HCT116 (cell line): Measurements from ENCODE around the gene CAMKK1. TPM values are rescaled to one million over a fixed set of nuclear protein-coding genes. Genes with fewer than 3 reads are reported as not detected.

ENCODE experiments used
- ATAC-seq: fragments of 200-7000 bp; cut with Tn5 transposase; 2 replicates; pipeline ENCODE4 v1.9.1; 2020; ENCODE audit warnings: mild to moderate bottlenecking, moderate library complexity
- BruUV-seq: library from RNA; stranded (reverse); fragments of 400-500 nt; replicated peaks from 2 replicates; lab custom pipeline; 2021; lab: Mats Ljungman, UMichigan
- CTCF ChIA-PET: fragments of 300-600 bp; sonication (Branson Sonifier 250); formaldehyde crosslinking; loops from one replicate; lab custom pipeline; 2021; ENCODE audit warnings: antibody characterized with exemption; lab: Charles Lee
- POLR2A ChIA-PET: fragments of 300-600, 350-600 bp; sonication (Branson Sonifier 250); formaldehyde crosslinking; loops from one replicate; lab custom pipeline; 2021; ENCODE audit warnings: antibody characterized with exemption; lab: Charles Lee
- RAD21 ChIA-PET, 2 experiments: fragments of 300-600 bp; sonication (Branson Sonifier 250); formaldehyde crosslinking; loops; one replicate each; lab custom pipeline; 2023; ENCODE audit warnings: low total read pairs in 2 of 2; ENCODE audit not compliant: uncharacterized antibody in 2 of 2, unreplicated experiment in 2 of 2, low non-redundant PET in 1 of 2; lab: Charles Lee
- DNase-seq: peaks from one replicate; pipeline ENCODE4 v3.0.0-alpha.2; 2010; ENCODE audit warnings: low read depth, low spot score
- H2AFZ ChIP-seq: fragments of 200-600 bp; shearing (Covaris generic), sonication (generic); 2 replicates; pipeline ENCODE4 v1.6.1; 2017; ENCODE audit warnings: low read depth, mixed run types, mixed read lengths, antibody characterized with exemption, low read length; ENCODE audit not compliant: poor library complexity, severe bottlenecking
- H3K27ac ChIP-seq: 2 replicates; pipeline ENCODE4 v1.5.1; 2012; ENCODE audit warnings: low read depth, low read length
- H3K27me3 ChIP-seq: fragments of 200-600 bp; sonication (generic); 2 replicates; pipeline ENCODE4 v1.6.1; 2016; ENCODE audit warnings: mixed run types, low read length, mixed read lengths; ENCODE audit not compliant: insufficient read depth
- H3K36me3 ChIP-seq, 2 experiments: fragments of 200-500 bp in 1 of 2; fragments of 200-600 bp in 1 of 2; sonication (Bioruptor generic) in 1 of 2; sonication (generic) in 1 of 2; 2 replicates each; pipeline versions ENCODE4 v1.5.1 to v1.6.1; 2014 to 2016; ENCODE audit warnings: low read length in 2 of 2, inconsistent platforms in 1 of 2, mixed read lengths in 1 of 2, mixed run types in 1 of 2; ENCODE audit not compliant: insufficient read depth in 2 of 2, control insufficient read depth in 1 of 2
- H3K4me1 ChIP-seq, 2 experiments: fragments of 200-600 bp in 1 of 2; sonication (generic) in 1 of 2; 2 replicates each; pipeline versions ENCODE4 v1.5.1 to v1.6.1; 2012 to 2017; ENCODE audit warnings: low read length in 2 of 2, inconsistent platforms in 1 of 2, mild to moderate bottlenecking in 1 of 2, mixed read lengths in 1 of 2, mixed run types in 1 of 2, moderate library complexity in 1 of 2; ENCODE audit not compliant: insufficient read depth in 2 of 2, control insufficient read depth in 1 of 2
- H3K4me2 ChIP-seq: fragments of 200-600 bp; sonication (generic); 2 replicates; pipeline ENCODE4 v1.6.1; 2017; ENCODE audit warnings: mixed run types, low read length, mixed read lengths
- H3K4me3 ChIP-seq, 2 experiments: fragments of 200-600 bp in 1 of 2; sonication (generic) in 1 of 2; replicated peaks in 1 of 2; 2 replicates each; pipeline ENCODE4 v1.5.1; 2011 to 2016; ENCODE audit warnings: low read length in 2 of 2, control low read depth in 1 of 2, low read depth in 1 of 2, mild to moderate bottlenecking in 1 of 2, mixed read lengths in 1 of 2, mixed run types in 1 of 2
- H3K79me2 ChIP-seq: fragments of 200-600 bp; sonication (generic); 2 replicates; pipeline ENCODE4 v1.6.1; 2017; ENCODE audit warnings: mild to moderate bottlenecking, mixed run types, low read length, moderate library complexity, mixed read lengths; ENCODE audit not compliant: insufficient read depth
- H3K9ac ChIP-seq: fragments of 200-600 bp; sonication (generic); 2 replicates; pipeline ENCODE4 v1.6.1; 2016; ENCODE audit warnings: low read length, mixed read lengths
- H3K9me2 ChIP-seq: fragments of 200-600 bp; sonication (generic), shearing (Covaris generic); 2 replicates; pipeline ENCODE4 v1.6.1; 2017; ENCODE audit warnings: mixed run types, mild to moderate bottlenecking, moderate library complexity; ENCODE audit not compliant: insufficient read depth
- H3K9me3 ChIP-seq, 2 experiments: fragments of 200-500 bp in 1 of 2; fragments of 200-600 bp in 1 of 2; sonication (Bioruptor generic) in 1 of 2; sonication (generic) in 1 of 2; 2 replicates each; pipeline ENCODE4 v1.6.1; 2014 to 2017; ENCODE audit warnings: low read length in 2 of 2, mixed read lengths in 2 of 2, inconsistent platforms in 1 of 2, low read depth in 1 of 2, mild to moderate bottlenecking in 1 of 2, mixed run types in 1 of 2, moderate library complexity in 1 of 2; ENCODE audit not compliant: control insufficient read depth in 1 of 2, insufficient read depth in 1 of 2
- H4K20me1 ChIP-seq: fragments of 200-600 bp; sonication (generic), shearing (Covaris generic); 2 replicates; pipeline ENCODE4 v1.6.1; 2017; ENCODE audit warnings: mixed run types, mild to moderate bottlenecking, moderate library complexity; ENCODE audit not compliant: insufficient read depth
- CBX3 ChIP-seq: IDR thresholded peaks from 2 replicates; pipeline ENCODE4 v1.6.1; 2012; ENCODE audit warnings: low read depth
- EGR1 ChIP-seq: IDR thresholded peaks from 2 replicates; pipeline ENCODE4 v1.6.1; 2012; ENCODE audit warnings: low read depth
- EZH2 ChIP-seq: fragments of 200-600 bp; sonication (generic); IDR thresholded peaks from 2 replicates; pipeline ENCODE4 v1.6.1; 2017; ENCODE audit warnings: antibody characterized with exemption, mixed run types
- SRF ChIP-seq: IDR thresholded peaks from 2 replicates; pipeline ENCODE4 v1.6.1; 2012; ENCODE audit warnings: low read depth
- TCF7L2 ChIP-seq: IDR thresholded peaks from 2 replicates; pipeline ENCODE4 v1.7.0; 2011; ENCODE audit warnings: borderline replicate concordance, inconsistent platforms; ENCODE audit not compliant: insufficient read depth, insufficient read length; ENCODE audit errors: extremely low read depth
- ZBTB33 ChIP-seq: IDR thresholded peaks from 2 replicates; pipeline ENCODE4 v1.6.1; 2011; ENCODE audit warnings: mild to moderate bottlenecking, low read length, moderate library complexity; ENCODE audit not compliant: insufficient replicate concordance; ENCODE audit errors: extremely low read depth
- intact Hi-C: fragments of 100-400 bp; cut with micrococcal nuclease; formaldehyde crosslinking; loops from 2 replicates; pipeline ENCODE4 v1.10.0; 2022
- total RNA-seq: library from RNA; stranded (reverse); gene quantifications from one replicate; pipeline ENCODE4 v1.2.1, GENCODE V29; 2021; ENCODE audit not compliant: unreplicated experiment

The CAMKK1 gene
- total RNA-seq, 1 experiment from 2014 or later: 10.6 TPM

- Histone ChIP-seq H3K4me2 (no peak overlapping the region), H3K27me3 (no peaks in the 10 kb centered on the region), H3K4me1 (peaks cover 14 to 23% of the 10 kb centered on the region in 2 experiments), H3K9me3 (no peaks in the 10 kb centered on the region), H2AFZ (no peak overlapping the region), H3K27ac (no peak overlapping the region), H3K79me2 (no peaks in the 10 kb centered on the region), H3K36me3 (no peaks in the 10 kb centered on the region), H3K9ac (no peak overlapping the region), H4K20me1 (no peaks in the 10 kb centered on the region), H3K4me3 (no peak overlapping the region), H3K9me2 (no peaks in the 10 kb centered on the region)
- no peak for ATAC-seq
- CTCF ChIA-PET: no interaction called here
- DNase-seq: no peak
- RAD21 ChIA-PET: no interaction called here
- BruUV-seq: no TSS peak
- no peak for TF ChIP-seq ZBTB33
- intact Hi-C loops: no loop called here
- POLR2A ChIA-PET: no interaction called here
These were observed 4.9 kb upstream of the CAMKK1 start for GRCh38 chr17:3897731-3898130.

- Histone ChIP-seq H4K20me1 (no peaks in the 10 kb centered on the region), H3K4me3 (no peak overlapping the region), H3K27me3 (no peaks in the 10 kb centered on the region), H3K79me2 (no peaks in the 10 kb centered on the region), H3K27ac (no peak overlapping the region), H3K9me2 (no peaks in the 10 kb centered on the region)
- CTCF ChIA-PET: interaction anchor here (1.2 kb wide), 1 partner anchor 17 kb away, joined by 3 read pairs; no protein-coding TSS in a partner anchor
- no peak for DNase-seq
- BruUV-seq: no TSS peak
- no peak for ATAC-seq
- TF ChIP-seq CBX3: no peak
- TF ChIP-seq EZH2: no peak
- no peak for TF ChIP-seq EGR1
- no peak for TF ChIP-seq TCF7L2
- no peak for TF ChIP-seq ZBTB33
- no peak for TF ChIP-seq SRF
- TF ChIP-seq, all 23 proteins: peak for 0
- Histone ChIP-seq H3K36me3 (no peaks in the 10 kb centered on the region), H2AFZ (no peak overlapping the region), H3K4me2 (no peak overlapping the region), H3K4me1 (peaks cover 14 to 28% of the 10 kb centered on the region in 2 experiments), H3K9me3 (no peaks in the 10 kb centered on the region), H3K9ac (no peak overlapping the region)
- POLR2A ChIA-PET: no interaction called here
- intact Hi-C loops: no loop called here
- RAD21 ChIA-PET: no interaction called here
These were observed 4.0 kb upstream of the CAMKK1 start for GRCh38 chr17:3896968-3897235.
